GM18951 (cell line): ENCODE measurements around the gene C1QTNF12.
A peak's percentile ranks its signal among the peaks of the same experiment; 100 is the strongest.
"Not testable (repeated sequence)": the region's sequence is repeated elsewhere in the genome, so short reads cannot be mapped to it uniquely, and the experiment has no call there.

Experiments
- POLR2A ChIP-seq: IDR thresholded peaks from 4 replicates; pipeline ENCODE4 v1.6.1; 2011; ENCODE audit warnings: mild to moderate bottlenecking; ENCODE audit not compliant: insufficient read length, insufficient read depth; ENCODE audit errors: extremely low read depth
- in situ Hi-C: fragments of 300-500 bp; cut with MboI; formaldehyde crosslinking; loops from one replicate; pipeline ENCODE4 v1.12.0; 2022; ENCODE audit warnings: low sequenced_read_pairs, mixed read lengths, inconsistent platforms; ENCODE audit not compliant: unreplicated experiment

Gene C1QTNF12

GRCh38 chr1:1260843-1261560, 14.5 kb upstream of the C1QTNF12 start:
- no peak for TF ChIP-seq POLR2A
- in situ Hi-C loops, result loop anchor here (10.0 kb wide), 1 partner anchor 146 kb away; the partner anchor contains the start of gene C1orf159

DNA sequence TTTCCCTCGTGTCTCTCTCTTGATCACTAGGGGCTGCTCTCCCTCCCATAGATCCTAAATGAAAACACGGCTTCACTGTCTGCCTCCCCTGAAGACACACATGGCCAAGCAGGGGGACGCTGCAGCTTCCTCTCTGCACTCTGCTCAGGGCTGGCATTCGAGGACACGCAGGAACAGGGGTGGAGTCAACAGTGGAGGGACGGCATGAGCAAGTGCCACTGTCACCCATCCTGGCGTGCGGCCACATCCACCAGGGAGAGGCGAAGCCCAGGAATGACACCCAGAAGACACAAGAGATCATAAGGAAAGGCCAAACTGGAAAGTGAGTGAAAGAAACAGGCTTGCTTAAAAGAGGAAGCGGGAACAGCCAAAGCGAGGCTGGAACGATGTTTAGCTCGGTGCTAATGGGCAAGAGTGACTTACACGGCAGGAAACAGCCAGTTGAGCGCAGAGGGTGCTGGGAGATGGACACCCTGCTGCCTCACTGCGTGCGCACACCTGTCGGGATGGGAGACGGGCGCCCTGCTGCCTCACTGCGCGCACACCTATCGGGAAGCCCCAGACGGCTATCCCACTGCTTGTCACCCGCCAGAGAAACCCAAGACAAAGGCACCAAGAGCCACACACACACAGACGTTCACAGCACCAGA, 13.6 kb upstream of the C1QTNF12 start:
- in situ Hi-C loops, result loop anchor here (10.0 kb wide), 1 partner anchor 145 kb away; the partner anchor contains the start of gene C1orf159
- TF ChIP-seq POLR2A, result peak; percentile 16

GRCh38 chr1:1259540-1259939, 13.0 kb upstream of the C1QTNF12 start:
- no peak for TF ChIP-seq POLR2A
- in situ Hi-C loops, result no loop called here

- no peak for TF ChIP-seq POLR2A
- in situ Hi-C loops, result no loop called here
Observed at GRCh38 chr1:1259119-1259488, 12.6 kb upstream of the C1QTNF12 start.

DNA sequence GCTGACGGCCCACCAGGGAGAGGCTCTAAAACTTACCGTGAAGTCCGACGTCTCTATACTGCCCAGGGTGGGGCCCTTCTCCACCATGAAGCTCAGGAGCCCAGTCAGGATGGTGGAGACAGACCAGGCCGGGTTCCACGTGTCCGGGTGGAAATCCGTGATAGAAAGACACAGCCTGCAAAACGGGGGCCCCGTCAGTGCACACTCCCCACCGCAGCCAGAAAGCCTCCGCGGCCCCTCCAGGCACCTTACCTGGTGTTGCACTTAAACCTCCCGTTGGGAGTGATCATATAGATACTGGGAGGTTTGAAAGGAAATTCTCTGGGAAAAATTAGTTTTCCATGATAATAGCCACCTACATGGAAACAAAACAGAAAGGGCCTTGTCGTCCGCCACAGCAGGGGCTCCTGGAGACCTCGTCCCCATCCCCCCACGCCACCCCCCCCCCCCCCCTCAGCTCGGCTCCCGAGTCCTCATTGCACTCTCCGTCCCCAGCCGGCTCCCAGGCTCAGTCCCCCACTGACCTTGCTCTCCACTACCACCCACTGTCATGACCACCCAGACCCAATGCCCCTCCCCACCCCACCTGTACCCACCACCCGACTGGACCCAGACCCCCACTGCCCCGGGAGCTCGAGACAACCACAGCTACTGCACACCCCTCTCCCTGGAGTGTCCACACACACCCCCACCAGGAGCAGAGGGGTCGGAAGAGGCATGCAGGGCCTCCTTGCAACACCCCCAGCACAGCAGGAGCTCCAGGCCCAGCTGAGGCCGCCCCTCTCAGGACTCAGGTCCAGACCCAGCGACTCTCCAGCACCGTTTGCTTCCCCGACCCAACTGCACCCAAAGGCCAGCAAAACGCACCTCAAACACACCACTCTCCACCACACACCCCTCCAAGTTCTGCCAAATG, 10.7 kb upstream of the C1QTNF12 start:
- no peak for TF ChIP-seq POLR2A
- in situ Hi-C loops, result no loop called here

- in situ Hi-C loops, result no loop called here
- no peak for TF ChIP-seq POLR2A
Observed at GRCh38 chr1:1255611-1256010, 9.1 kb upstream of the C1QTNF12 start.

GRCh38 chr1:1255078-1255477, 8.6 kb upstream of the C1QTNF12 start:
- TF ChIP-seq POLR2A, result no peak
- in situ Hi-C loops, result no loop called here

DNA sequence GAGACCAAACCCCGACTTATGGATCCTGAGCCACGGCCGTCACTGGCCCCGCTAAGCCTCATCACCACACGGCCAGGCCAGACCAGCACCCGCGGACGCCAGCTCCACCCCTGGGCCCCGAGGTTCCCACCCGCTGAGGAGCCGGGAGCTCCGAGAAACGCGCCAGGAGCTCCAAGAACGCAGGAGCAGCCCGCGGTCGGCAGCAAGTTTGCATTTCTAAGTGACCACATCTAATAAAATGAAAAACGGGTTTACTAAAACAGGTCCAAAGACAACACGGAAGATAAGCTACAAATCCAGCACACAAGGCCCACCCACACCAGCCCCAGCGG, 8.1 kb upstream of the C1QTNF12 start:
- in situ Hi-C loops, result no loop called here
- TF ChIP-seq POLR2A, result no peak

DNA sequence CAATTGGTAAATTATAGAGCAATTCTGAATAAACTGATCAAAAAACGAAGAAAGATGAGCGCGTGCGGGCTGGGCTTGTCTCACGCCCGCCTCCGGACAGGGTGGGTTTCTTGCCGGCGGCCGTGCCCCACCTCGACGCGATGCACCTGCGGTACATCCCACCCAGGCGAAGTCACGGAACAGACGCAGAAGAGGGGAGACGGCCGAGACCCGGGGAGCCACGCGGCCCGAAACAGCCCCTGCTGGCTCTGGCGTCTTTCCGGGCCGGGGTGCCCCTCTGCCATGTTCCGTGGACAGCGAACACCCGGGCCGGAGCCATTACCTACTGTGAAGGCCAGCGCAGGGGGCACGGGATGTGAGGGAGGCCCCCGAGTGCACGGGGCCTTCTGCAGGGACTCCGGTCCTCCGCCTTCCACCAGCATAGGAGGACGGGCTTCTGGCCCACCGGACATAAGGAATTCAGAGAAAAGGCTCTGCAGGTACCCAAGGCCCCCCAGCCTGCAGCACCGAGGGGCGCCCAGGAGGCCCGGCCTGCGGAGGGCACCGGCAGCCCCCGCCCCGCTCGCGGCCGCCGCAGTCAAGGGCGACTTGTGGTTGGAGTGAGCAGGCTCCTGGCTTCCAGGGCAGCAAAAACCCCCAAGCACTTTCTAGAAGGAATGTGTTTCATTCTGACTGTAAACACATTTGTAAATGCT, 7.6 kb upstream of the C1QTNF12 start:
- TF ChIP-seq POLR2A, result no peak
- in situ Hi-C loops, result no loop called here

GRCh38 chr1:1253314-1253713, 6.8 kb upstream of the C1QTNF12 start:
- in situ Hi-C loops, result no loop called here
- no peak for TF ChIP-seq POLR2A

GRCh38 chr1:1250786-1251284, 4.3 kb upstream of the C1QTNF12 start:
- in situ Hi-C loops, result no loop called here
- TF ChIP-seq POLR2A, result peak; percentile 45

GRCh38 chr1:1248009-1248913, 1.7 kb upstream of the C1QTNF12 start:
- in situ Hi-C loops, result not testable (repeated sequence)

- in situ Hi-C loops, result no loop called here
- TF ChIP-seq POLR2A, result no peak
Observed at GRCh38 chr1:1247341-1247913, 905 bp upstream of the C1QTNF12 start.
